Measurements from ENCODE around the gene GSX1. TPM values are rescaled to one million over a fixed set of nuclear protein-coding genes. Genes with fewer than 3 reads are reported as not detected.
"Not testable (repeated sequence)": the region's sequence is repeated elsewhere in the genome, so short reads cannot be mapped to it uniquely, and the experiment has no call there.

Gene GSX1
- total RNA-seq, 2 donors from 2014 or later, result not detected

DNA sequence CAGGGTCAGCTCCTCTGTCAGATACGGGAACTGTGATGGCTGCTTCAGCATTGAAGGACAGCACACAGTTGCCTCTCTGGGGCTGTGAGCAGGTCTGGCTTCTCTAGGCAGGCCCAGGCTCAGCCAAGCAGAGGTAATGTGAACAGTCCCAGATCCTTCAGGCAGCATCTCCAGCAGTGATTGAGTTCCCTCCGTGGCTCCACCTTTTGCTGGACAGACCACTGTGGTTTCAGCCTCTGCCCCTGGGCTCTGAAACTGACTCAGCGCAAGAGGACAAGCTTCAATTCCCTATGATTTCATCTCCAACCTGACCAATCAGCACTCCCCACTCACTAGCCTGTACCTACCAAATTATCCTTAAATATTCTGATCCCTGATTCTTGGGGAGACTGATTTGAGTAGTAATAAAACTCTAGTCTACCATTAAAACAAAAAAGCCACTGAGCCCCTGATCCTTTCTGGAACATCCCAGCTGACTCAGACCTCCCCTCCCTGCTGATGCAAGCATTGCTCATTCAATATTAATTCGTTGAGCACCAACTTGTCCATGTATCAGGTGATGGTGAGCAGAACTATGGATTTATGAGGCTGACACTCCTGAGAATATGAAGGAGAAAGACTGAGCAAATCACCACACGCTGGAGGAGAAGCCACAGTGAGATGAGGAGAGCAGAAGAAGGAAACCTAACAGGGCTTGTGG lies 16.7 kb downstream of the GSX1 start:
- DNase-seq (no peak), ATAC-seq (no peak)
- intact Hi-C loops (cut with DNase I), result no loop called here
- Histone ChIP-seq H3K27ac (no peak overlapping the region), H3K36me3 (replicated peaks in 1 of 2; ENCODE audit: insufficient read depth in 1 of 2, low read depth in 2 of 2) (no peaks in the 10 kb centered on the region), H3K4me1 (no peaks in the 10 kb centered on the region), H3K9me3 (no peaks in the 10 kb centered on the region), H3K27me3 (no peaks in the 10 kb centered on the region), H3K4me3 (no peak overlapping the region)
- no peak for TF ChIP-seq POLR2A (IDR thresholded peaks at IDR 0.05)
- TF ChIP-seq, protein P1, sequence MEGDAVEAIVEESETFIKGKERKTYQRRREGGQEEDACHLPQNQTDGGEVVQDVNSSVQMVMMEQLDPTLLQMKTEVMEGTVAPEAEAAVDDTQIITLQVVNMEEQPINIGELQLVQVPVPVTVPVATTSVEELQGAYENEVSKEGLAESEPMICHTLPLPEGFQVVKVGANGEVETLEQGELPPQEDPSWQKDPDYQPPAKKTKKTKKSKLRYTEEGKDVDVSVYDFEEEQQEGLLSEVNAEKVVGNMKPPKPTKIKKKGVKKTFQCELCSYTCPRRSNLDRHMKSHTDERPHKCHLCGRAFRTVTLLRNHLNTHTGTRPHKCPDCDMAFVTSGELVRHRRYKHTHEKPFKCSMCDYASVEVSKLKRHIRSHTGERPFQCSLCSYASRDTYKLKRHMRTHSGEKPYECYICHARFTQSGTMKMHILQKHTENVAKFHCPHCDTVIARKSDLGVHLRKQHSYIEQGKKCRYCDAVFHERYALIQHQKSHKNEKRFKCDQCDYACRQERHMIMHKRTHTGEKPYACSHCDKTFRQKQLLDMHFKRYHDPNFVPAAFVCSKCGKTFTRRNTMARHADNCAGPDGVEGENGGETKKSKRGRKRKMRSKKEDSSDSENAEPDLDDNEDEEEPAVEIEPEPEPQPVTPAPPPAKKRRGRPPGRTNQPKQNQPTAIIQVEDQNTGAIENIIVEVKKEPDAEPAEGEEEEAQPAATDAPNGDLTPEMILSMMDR (IDR thresholded peaks at IDR 0.05), result no peak
- WGBS, 2 donors, result 58 to 62% methylated on average over 5 of the region's 5 CpGs

DNA sequence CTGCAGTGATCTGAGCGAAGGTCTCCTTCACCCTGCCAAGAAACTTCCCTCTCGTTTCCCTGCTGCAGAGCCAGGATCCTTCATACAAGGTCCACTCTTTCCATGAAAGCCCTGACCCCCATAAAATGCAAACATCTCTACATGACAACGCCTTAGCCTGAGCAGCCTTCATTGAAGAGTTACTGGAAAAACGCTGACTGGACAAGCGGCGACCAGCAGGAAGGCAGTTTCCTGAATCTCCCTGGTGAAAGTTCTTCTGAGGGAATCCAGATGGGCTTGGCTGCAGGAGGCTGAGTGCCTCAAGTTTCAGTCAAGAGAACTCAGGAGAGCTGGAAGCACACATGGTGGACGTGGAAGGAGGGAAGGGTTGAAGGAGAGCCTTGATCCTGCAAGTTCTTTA lies 17.7 kb downstream of the GSX1 start:
- ATAC-seq (no peak), DNase-seq (no peak)
- intact Hi-C loops (cut with DNase I), result no loop called here
- 56 to 67% methylated on average over 7 of the region's 7 CpGs for WGBS, 2 donors
- Histone ChIP-seq H3K4me1 (no peaks in the 10 kb centered on the region), H3K27ac (no peak overlapping the region), H3K36me3 (replicated peaks in 1 of 2; ENCODE audit: insufficient read depth in 1 of 2, low read depth in 2 of 2) (no peaks in the 10 kb centered on the region), H3K9me3 (no peaks in the 10 kb centered on the region), H3K27me3 (no peaks in the 10 kb centered on the region), H3K4me3 (no peak overlapping the region)
- TF ChIP-seq POLR2A (IDR thresholded peaks at IDR 0.05), result no peak
- TF ChIP-seq, protein P1 (IDR thresholded peaks at IDR 0.05), result no peak

DNA sequence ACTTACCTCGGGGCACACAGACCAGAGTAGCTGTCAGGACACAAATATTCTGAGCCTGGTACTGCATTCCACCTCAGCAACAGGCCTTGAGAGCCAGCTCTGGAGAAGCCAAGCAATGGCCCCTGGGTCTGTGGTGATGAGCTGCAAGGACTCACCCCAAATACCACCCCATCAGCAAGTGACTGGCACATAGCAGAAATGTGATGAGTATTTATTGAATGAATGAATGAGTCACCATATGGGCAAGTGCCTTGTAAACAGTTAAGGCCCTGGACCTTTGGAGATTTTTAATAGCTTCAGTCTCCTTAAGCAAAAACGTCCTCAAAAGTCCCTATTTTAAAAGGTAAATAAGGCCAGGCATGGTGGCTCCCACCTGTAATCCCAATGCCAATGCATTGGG lies 18.2 kb downstream of the GSX1 start:
- no peak overlapping the region for H3K4me3 ChIP-seq
- 52 to 64% methylated on average over 2 of the region's 2 CpGs for WGBS, 2 donors
- DNase-seq (no peak), ATAC-seq (no peak)
- H3K4me1 ChIP-seq, result no peaks in the 10 kb centered on the region
- no peaks in the 10 kb centered on the region for H3K9me3 ChIP-seq
- no peak overlapping the region for H3K27ac ChIP-seq
- no peaks in the 10 kb centered on the region for H3K27me3 ChIP-seq
- H3K36me3 ChIP-seq (replicated peaks in 1 of 2; ENCODE audit: insufficient read depth in 1 of 2, low read depth in 2 of 2), result no peaks in the 10 kb centered on the region
- TF ChIP-seq, protein P1 (IDR thresholded peaks at IDR 0.05), result no peak
- TF ChIP-seq POLR2A (IDR thresholded peaks at IDR 0.05), result no peak
- intact Hi-C loops (cut with DNase I), result no loop called here

DNA sequence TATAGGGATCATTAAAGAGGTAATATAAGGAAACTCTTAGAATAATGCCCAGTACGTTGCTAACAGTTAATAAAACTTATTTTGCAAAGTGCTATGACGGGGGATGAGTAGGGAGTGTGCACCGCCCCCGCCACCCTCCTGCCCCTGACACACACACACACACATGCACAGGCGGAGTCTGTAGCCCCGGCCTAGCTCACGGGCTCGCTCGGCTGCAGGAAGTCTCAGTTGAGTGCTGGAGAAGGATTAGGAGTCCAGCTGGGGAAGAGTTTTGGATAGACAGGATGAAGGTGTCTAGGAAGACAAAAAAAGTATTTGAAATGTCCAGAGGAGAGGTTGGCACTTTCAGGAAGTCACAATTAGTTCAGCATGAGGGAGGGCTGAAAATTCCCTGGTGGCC lies 21.5 kb downstream of the GSX1 start:
- no peak for DNase-seq
- Histone ChIP-seq H3K9me3 (no peaks in the 10 kb centered on the region), H3K36me3 (replicated peaks in 1 of 2; ENCODE audit: insufficient read depth in 1 of 2, low read depth in 2 of 2) (no peaks in the 10 kb centered on the region), H3K4me3 (no peak overlapping the region), H3K27me3 (peaks cover 0 to 3% of the 10 kb centered on the region in 2 donors), H3K4me1 (no peaks in the 10 kb centered on the region), H3K27ac (no peak overlapping the region)
- no peak for ATAC-seq
- TF ChIP-seq POLR2A (IDR thresholded peaks at IDR 0.05), result no peak
- TF ChIP-seq, protein P1 (IDR thresholded peaks at IDR 0.05), result no peak
- 78 to 84% methylated on average over 9 of the region's 9 CpGs for WGBS, 2 donors
- intact Hi-C loops (cut with DNase I), result no loop called here

DNA sequence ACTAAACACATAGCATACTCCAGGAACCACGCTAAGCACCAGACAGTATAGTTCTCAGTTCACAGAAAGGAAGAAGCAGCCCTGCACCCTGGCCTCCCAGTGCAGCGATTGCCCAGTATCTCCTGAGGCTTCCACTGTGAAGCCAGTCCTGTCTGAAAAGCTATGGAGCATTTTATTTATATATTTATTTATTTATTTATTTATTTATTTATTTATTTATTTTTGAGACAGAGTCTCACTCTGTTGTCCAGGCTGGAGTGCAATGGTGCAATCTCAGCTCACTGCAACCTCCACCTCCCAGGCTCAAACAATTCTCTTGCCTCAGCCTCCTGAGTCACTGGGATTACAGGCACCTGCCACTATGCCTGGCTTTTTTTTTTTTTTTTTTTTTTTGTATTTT lies 25.5 kb downstream of the GSX1 start:
- H3K4me3 ChIP-seq; intact Hi-C loops (cut with DNase I); DNase-seq; H3K4me1 ChIP-seq; H3K27ac ChIP-seq; H3K36me3 ChIP-seq (replicated peaks in 1 of 2; ENCODE audit: insufficient read depth in 1 of 2, low read depth in 2 of 2); ATAC-seq; H3K9me3 ChIP-seq: not testable (repeated sequence)
- 73 to 87% methylated on average over 2 of the region's 2 CpGs for WGBS, 2 donors
- peaks cover 3 to 23% of the 10 kb centered on the region in 2 donors for H3K27me3 ChIP-seq
